Measurements from ENCODE around the gene OBP2A. TPM values are rescaled to one million over a fixed set of nuclear protein-coding genes. Genes with fewer than 3 reads are reported as not detected.

Gene OBP2A
- total and polyA plus RNA-seq, 2 of the 8 experiments (the other 6 are each of a cell fraction or from before 2014, with no cell fraction given), result not detected

DNA sequence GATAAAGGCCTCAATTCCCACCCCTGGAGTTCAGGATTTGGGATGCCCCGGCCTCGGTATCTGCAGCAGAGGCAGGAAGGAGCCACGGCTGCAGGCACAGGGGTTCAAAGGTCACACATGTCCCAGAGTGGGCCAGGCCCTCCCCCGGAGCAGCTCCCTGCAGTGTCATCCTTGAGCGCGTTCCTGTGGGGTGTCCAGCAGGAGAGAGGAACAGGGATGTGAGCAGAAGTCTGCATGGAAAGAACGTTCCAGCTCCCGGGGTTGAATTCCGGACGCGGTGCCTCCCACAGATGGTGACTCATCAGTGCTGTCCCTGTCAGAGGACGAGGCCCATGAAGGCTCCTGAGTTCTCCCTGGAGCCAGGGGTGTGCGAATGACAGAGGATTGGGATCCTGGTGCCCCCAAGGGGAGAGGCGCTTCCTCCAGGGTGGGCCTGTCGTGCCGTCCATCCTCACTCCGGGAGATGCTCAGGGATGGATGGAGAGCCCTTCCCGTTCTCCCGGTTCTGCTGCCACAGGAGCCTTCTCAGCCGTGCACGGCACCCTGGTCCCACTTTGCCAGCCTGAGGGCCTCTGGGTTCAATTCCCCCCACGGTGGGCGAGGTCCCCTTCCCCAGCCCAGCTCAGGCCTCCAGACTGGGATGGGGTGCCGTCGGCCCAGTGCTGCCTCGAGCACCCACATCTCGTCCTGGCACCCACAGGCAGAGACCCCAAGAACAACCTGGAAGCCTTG is 21.6 kb upstream of the OBP2A start (continued):
- TF ChIP-seq CREB1 (IDR thresholded peaks at IDR 0.05) (no peak), SP1 (IDR thresholded peaks at IDR 0.05; ENCODE audit: low read depth, low read length) (no peak), POLR2A (IDR thresholded peaks at IDR 0.05; ENCODE audit: control extremely low read depth in 1 of 2, low read depth in 2 of 2, low read length in 2 of 2) (no peak), KDM5A (IDR thresholded peaks at IDR 0.05; ENCODE audit: low read length) (no peak), SIX5 (IDR thresholded peaks at IDR 0.05; ENCODE audit: low read depth, low read length) (no peak)
- TF ChIP-seq, protein P1, sequence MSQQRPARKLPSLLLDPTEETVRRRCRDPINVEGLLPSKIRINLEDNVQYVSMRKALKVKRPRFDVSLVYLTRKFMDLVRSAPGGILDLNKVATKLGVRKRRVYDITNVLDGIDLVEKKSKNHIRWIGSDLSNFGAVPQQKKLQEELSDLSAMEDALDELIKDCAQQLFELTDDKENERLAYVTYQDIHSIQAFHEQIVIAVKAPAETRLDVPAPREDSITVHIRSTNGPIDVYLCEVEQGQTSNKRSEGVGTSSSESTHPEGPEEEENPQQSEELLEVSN (IDR thresholded peaks at IDR 0.05), result no peak

Measured in H1 (cell line).